Pancreas (tissue), 10 donors: ENCODE data around the gene CYP39A1. TPM values are rescaled to one million over a fixed set of nuclear protein-coding genes. Genes with fewer than 3 reads are reported as not detected.
A peak's percentile ranks its signal among the peaks of the same experiment; 100 is the strongest.

ENCODE experiments used
- ATAC-seq, 4 donors: fragments of 200-7000 bp; cut with Tn5 transposase; one replicate each; pipeline versions ENCODE4 v1.8.0 to v1.9.1; 2020; ENCODE audit warnings: mild to moderate bottlenecking in 4 of 4, moderate library complexity in 4 of 4
- DNase-seq, 6 donors: peaks; one replicate each; pipeline ENCODE4 v3.0.0-alpha.2; 2020
- FAIRE-seq: peaks from 2 replicates; lab custom pipeline; 2012; peaks lifted over from hg19 to GRCh38; lab: Jason Lieb, UNC
- H3K27ac ChIP-seq, 4 donors: fragments of 200-600 bp; sonication (generic); 1 replicate in 3 of 4; 2 replicates in 1 of 4; pipeline versions ENCODE4 v1.5.0 to v1.8.0; 2020
- H3K27me3 ChIP-seq, 4 donors: fragments of 200-600 bp; one replicate each; pipeline ENCODE4 v1.8.0; 2021
- H3K36me3 ChIP-seq, 3 donors: fragments of 200-600 bp; sonication (generic) in 1 of 3; one replicate each; pipeline versions ENCODE4 v1.5.0 to v1.8.0; 2020 to 2021
- H3K4me1 ChIP-seq, 3 donors: fragments of 200-600 bp; one replicate each; pipeline ENCODE4 v1.8.0; 2021
- H3K4me3 ChIP-seq, 4 donors: fragments of 200-600 bp; sonication (generic) in 2 of 4; one replicate each; pipeline versions ENCODE4 v1.5.0 to v1.8.0; 2020 to 2021
- H3K9me3 ChIP-seq, 4 donors: fragments of 200-600 bp; one replicate each; pipeline ENCODE4 v1.8.0; 2021
- CTCF ChIP-seq, 4 donors: fragments of 200-600 bp; sonication (generic) in 3 of 4; IDR thresholded peaks; one replicate each; pipeline versions ENCODE4 v1.5.0 to v1.8.0; 2021; ENCODE audit warnings: antibody characterized with exemption in 4 of 4
- WGBS, 2 donors: extraction: QIAGEN DNeasy Blood & Tissue Kit; methylation state at CpG; one replicate each; pipeline ENCODE4 v1.1.7; 2013; 5-methylcytosine and 5-hydroxymethylcytosine counted together
- intact Hi-C, 3 donors: fragments of 100-400 bp; cut with DNase I; formaldehyde crosslinking; loops; one replicate each; pipeline versions ENCODE4 v1.11.1 to v1.14.2; 2022
- polyA plus RNA-seq, 2 donors: library from polyadenylated mRNA; stranded (reverse); fragments of 200-250 nt; gene quantifications; one replicate each; pipeline ENCODE4 v1.2.3, GENCODE V29; 2013
- total RNA-seq, 6 donors: library from RNA; stranded (reverse); fragmentation: NEBNext Ultra II Directional in 4 of 6; extraction: Animal tissue kit (Norgen Biotek cat#: 25700) in 4 of 6; gene quantifications; one replicate each; pipeline versions ENCODE4 v1.2.1 to v1.2.4, GENCODE V29; 2021 to 2023
- donor health status: healthy with polysubstance abuse.
- donor health status: DM: no; HTN: no; CAD: no; lungs with moderate emphysema.
- donor health status: DM: no; HTN: no; CAD: no.
- donor health status: control.
- donor health status: control.
- donor health status: Bipolar disorder and iron deficiency.
- donor health status: DM: yes; HTN: yes; CAD: no.
- donor health status: DM: no; HTN: no; CAD: no.
- donor health status: DM: no; HTN: no; CAD: no.
- donor health status: DM: yes; HTN: yes; CAD: no.

Gene CYP39A1
- total and polyA plus RNA-seq, 8 donors: 1.3 to 7.8 (median 3.4) TPM

GRCh38 chr6:46642928-46643751 is 9.5 kb downstream of the CYP39A1 start:
- Histone ChIP-seq H3K9me3 (no peaks in the 10 kb centered on the region), H3K27me3 (no peaks in the 10 kb centered on the region), H3K4me1 (no peaks in the 10 kb centered on the region), H3K4me3 (no peak overlapping the region), H3K36me3 (no peaks in the 10 kb centered on the region), H3K27ac (no peak overlapping the region)
- TF ChIP-seq CTCF (IDR thresholded peaks at IDR 0.05): no peak
- FAIRE-seq (no peak), ATAC-seq (no peak), DNase-seq (no peak)
- WGBS, 2 donors: 87 to 92% methylated on average over 4 of the region's 4 CpGs
- intact Hi-C loops: no loop called here

- no peak overlapping the region for H3K27ac ChIP-seq
- H3K4me1 ChIP-seq: no peaks in the 10 kb centered on the region
- 90 to 96% methylated on average over 2 of the region's 2 CpGs for WGBS, 2 donors
- TF ChIP-seq CTCF (IDR thresholded peaks at IDR 0.05): no peak
- H3K27me3 ChIP-seq: no peaks in the 10 kb centered on the region
- ATAC-seq (no peak), DNase-seq (no peak), FAIRE-seq (no peak)
- no peaks in the 10 kb centered on the region for H3K36me3 ChIP-seq
- no peak overlapping the region for H3K4me3 ChIP-seq
- intact Hi-C loops: no loop called here
- H3K9me3 ChIP-seq: no peaks in the 10 kb centered on the region
Measured at GRCh38 chr6:46638650-46639049, 14.0 kb downstream of the CYP39A1 start.

- FAIRE-seq: no peak
- no peak overlapping the region for H3K27ac ChIP-seq
- intact Hi-C loops: no loop called here
- no peaks in the 10 kb centered on the region for H3K4me1 ChIP-seq
- H3K9me3 ChIP-seq: no peaks in the 10 kb centered on the region
- no peaks in the 10 kb centered on the region for H3K36me3 ChIP-seq
- no peaks in the 10 kb centered on the region for H3K27me3 ChIP-seq
- WGBS, 2 donors: 97 to 100% methylated on average over 1 of the region's 1 CpG
- no peak for ATAC-seq
- DNase-seq: no peak
- H3K4me3 ChIP-seq: no peak overlapping the region
- no peak for TF ChIP-seq CTCF (IDR thresholded peaks at IDR 0.05)
Measured at GRCh38 chr6:46637933-46638332, 14.7 kb downstream of the CYP39A1 start.

GRCh38 chr6:46637145-46637544 is 15.5 kb downstream of the CYP39A1 start:
- WGBS, 2 donors: 81 to 88% methylated on average over 5 of the region's 5 CpGs
- no peaks in the 10 kb centered on the region for H3K36me3 ChIP-seq
- no peak overlapping the region for H3K27ac ChIP-seq

More at GRCh38 chr6:46637145-46637544, 15.5 kb downstream of the CYP39A1 start:
- Histone ChIP-seq H3K4me3 (no peak overlapping the region), H3K4me1 (no peaks in the 10 kb centered on the region), H3K9me3 (no peaks in the 10 kb centered on the region), H3K27me3 (no peaks in the 10 kb centered on the region)
- ATAC-seq: peak in 1 of 4 donors; percentile 61
- intact Hi-C loops: no loop called here
- no peak for TF ChIP-seq CTCF (IDR thresholded peaks at IDR 0.05)
- FAIRE-seq: no peak
- no peak for DNase-seq
